Adrenal gland (tissue), 12 donors: ENCODE data around the gene ASPG. TPM values are rescaled to one million over a fixed set of nuclear protein-coding genes. Genes with fewer than 3 reads are reported as not detected.

ENCODE experiments used
- DNase-seq, 7 donors: peaks; one replicate each; pipeline ENCODE4 v3.0.0-alpha.2; 2019 to 2020
- H3K27ac ChIP-seq, 5 donors: fragments of 200-600 bp; sonication (generic) in 4 of 5; 1 replicate in 3 of 5; 2 replicates in 2 of 5; pipeline versions ENCODE4 v1.5.1 to v1.8.0; 2016 to 2020; ENCODE audit warnings: mild to moderate bottlenecking in 1 of 5
- H3K27me3 ChIP-seq: fragments of 200-600 bp; 2 replicates; pipeline ENCODE4 v1.8.0; 2021
- H3K36me3 ChIP-seq, 2 donors: fragments of 200-600 bp; replicated peaks in 1 of 2; 1 replicate in 1 of 2; 2 replicates in 1 of 2; pipeline versions ENCODE4 v1.5.1 to v1.8.0; 2018 to 2022
- H3K4me1 ChIP-seq, 2 donors: fragments of 200-600 bp; replicated peaks in 1 of 2; 1 replicate in 1 of 2; 2 replicates in 1 of 2; pipeline versions ENCODE4 v1.5.1 to v1.8.0; 2018 to 2021
- H3K4me3 ChIP-seq, 4 donors: fragments of 200-600 bp; sonication (generic) in 3 of 4; one replicate each; pipeline ENCODE4 v1.5.1; 2016 to 2018
- H3K9me3 ChIP-seq, 3 donors: fragments of 200-600 bp; sonication (generic) in 1 of 3; replicated peaks in 1 of 3; 1 replicate in 2 of 3; 2 replicates in 1 of 3; pipeline versions ENCODE4 v1.5.1 to v1.8.0; 2016 to 2021
- CTCF ChIP-seq, 6 experiments: fragments of 450-650 bp in 4 of 6; fragments of 200-600 bp in 2 of 6; sonication (generic) in 1 of 6; IDR thresholded peaks; 1 replicate in 5 of 6; 2 replicates in 1 of 6; pipeline versions ENCODE4 v1.5.1 to v1.8.0; 2016 to 2021; ENCODE audit warnings: antibody characterized with exemption in 6 of 6, mild to moderate bottlenecking in 2 of 6, moderate library complexity in 1 of 6
- POLR2A ChIP-seq, 2 donors: fragments of 450-650 bp; IDR thresholded peaks; one replicate each; pipeline ENCODE4 v1.6.1; 2017; ENCODE audit warnings: antibody characterized with exemption in 2 of 2, mild to moderate bottlenecking in 2 of 2, moderate library complexity in 1 of 2
- WGBS, 4 donors: extraction: QIAGEN DNeasy Blood & Tissue Kit in 2 of 4; methylation state at CpG; one replicate each; pipeline versions ENCODE4 v1.1.5 to v1.1.7; 2013 to 2017; 5-methylcytosine and 5-hydroxymethylcytosine counted together
- intact Hi-C, 2 donors: fragments of 100-400 bp; cut with DNase I; formaldehyde crosslinking; loops; one replicate each; pipeline versions ENCODE4 v1.14.1 to v1.15.0; 2022 to 2023
- polyA plus RNA-seq, 3 donors: library from polyadenylated mRNA; stranded (reverse); fragments of 200-250 nt in 2 of 3; fragments of 350-450 nt in 1 of 3; fragmentation: Illumina TruSeq in 1 of 3; extraction: RNeasy Lipid Tissue Mini Kit (QIAGEN cat#74804) in 1 of 3; gene quantifications; one replicate each; pipeline ENCODE4 v1.2.3, GENCODE V29; 2013 to 2014
- total RNA-seq, 9 donors: library from RNA; depleted of rRNA in 4 of 9; stranded (reverse); fragments of >200 nt in 4 of 9; fragments of 120-200 nt in 1 of 9; fragmentation: NEBNext Ultra II Directional in 1 of 9; extraction: Animal tissue kit (Norgen Biotek cat#: 25700) in 1 of 9; gene quantifications; one replicate each; pipeline versions ENCODE4 v1.1.0 to v1.2.4, GENCODE V29; 2013 to 2023
- donor health status: healthy with polysubstance abuse.
- donor health status: Bipolar disorder and iron deficiency.
- donor health status: DM: yes; HTN: yes; CAD: no.
- donor health status: DM: no; HTN: no; CAD: no.
- donor health status: DM: no; HTN: no; CAD: no.
- donor health status: DM: yes; HTN: yes; CAD: no.

The ASPG gene
- total and polyA plus RNA-seq, 12 donors: 0.07 to 9.1 (median 3.3) TPM

- TF ChIP-seq CTCF (IDR thresholded peaks at IDR 0.05): no peak
- TF ChIP-seq POLR2A (IDR thresholded peaks at IDR 0.05): no peak
- peaks cover 32% of the 10 kb centered on the region for H3K27me3 ChIP-seq
- 28 to 72% (median 68%) methylated on average over 8 to 23 of the region's 23 CpGs for WGBS, 4 donors
- no peaks in the 10 kb centered on the region for H3K36me3 ChIP-seq
- peak in 1 of 7 donors; percentile 4 for DNase-seq
- peaks cover 9 to 11% of the 10 kb centered on the region in 2 donors for H3K4me1 ChIP-seq
- no peak overlapping the region for H3K27ac ChIP-seq
- intact Hi-C loops: no loop called here
- no peak overlapping the region for H3K4me3 ChIP-seq
- H3K9me3 ChIP-seq: no peaks in the 10 kb centered on the region
These were observed 28.3 kb downstream of the ASPG start for GRCh38 chr14:104113631-104114420.

GRCh38 chr14:104114421-104115130, 29.1 kb downstream of the ASPG start:
- Histone ChIP-seq H3K9me3 (no peaks in the 10 kb centered on the region), H3K4me3 (no peak overlapping the region), H3K4me1 (peaks cover 9 to 11% of the 10 kb centered on the region in 2 donors), H3K27me3 (peaks cover 36% of the 10 kb centered on the region), H3K36me3 (no peaks in the 10 kb centered on the region), H3K27ac (no peak overlapping the region)
- peak in 1 of 7 donors; percentile 5 for DNase-seq
- WGBS, 4 donors: 79 to 80% (median 79%) methylated on average over 9 to 26 of the region's 26 CpGs
- TF ChIP-seq POLR2A (IDR thresholded peaks at IDR 0.05): no peak
- no peak for TF ChIP-seq CTCF (IDR thresholded peaks at IDR 0.05)
- intact Hi-C loops: no loop called here

- Histone ChIP-seq H3K27me3 (peaks cover 36% of the 10 kb centered on the region), H3K4me3 (no peak overlapping the region), H3K36me3 (no peaks in the 10 kb centered on the region), H3K4me1 (peaks cover 9 to 11% of the 10 kb centered on the region in 2 donors), H3K27ac (no peak overlapping the region), H3K9me3 (no peaks in the 10 kb centered on the region)
- TF ChIP-seq POLR2A (IDR thresholded peaks at IDR 0.05): no peak
- TF ChIP-seq CTCF (IDR thresholded peaks at IDR 0.05): no peak
- DNase-seq: peak in 1 of 7 donors; percentile 5
- intact Hi-C loops: no loop called here
- 72 to 80% (median 79%) methylated on average over 11 of the region's 11 CpGs for WGBS, 4 donors
These were observed 29.7 kb downstream of the ASPG start for GRCh38 chr14:104115131-104115600.

GRCh38 chr14:104115691-104116287, 30.3 kb downstream of the ASPG start:
- Histone ChIP-seq H3K36me3 (no peaks in the 10 kb centered on the region), H3K4me1 (peaks cover 9 to 11% of the 10 kb centered on the region in 2 donors), H3K27me3 (peaks cover 36% of the 10 kb centered on the region), H3K27ac (no peak overlapping the region), H3K9me3 (no peaks in the 10 kb centered on the region), H3K4me3 (no peak overlapping the region)
- TF ChIP-seq CTCF (IDR thresholded peaks at IDR 0.05) (no peak), POLR2A (IDR thresholded peaks at IDR 0.05) (no peak)
- 81 to 100% (median 89%) methylated on average over 3 to 9 of the region's 9 CpGs for WGBS, 4 donors
- no peak for DNase-seq
- intact Hi-C loops: no loop called here
